AG09319 (cell line): ENCODE data around the gene MTMR1.
A peak's percentile ranks its signal among the peaks of the same experiment; 100 is the strongest.

ENCODE experiments used
- DNase-seq: peaks from one replicate; pipeline ENCODE4 v3.0.0-alpha.2; 2010; ENCODE audit warnings: low read depth; ENCODE audit errors: extremely low read depth
- TF ChIP-seq, protein P1 (sequence below): IDR thresholded peaks from 2 replicates; pipeline ENCODE4 v1.5.1; 2011; ENCODE audit warnings: low read depth, mild to moderate bottlenecking, inconsistent platforms, low read length, moderate library complexity

MTMR1 gene

GRCh38 chrX:150767045-150767395, 73.8 kb downstream of the MTMR1 start:
- DNase-seq = no peak
- TF ChIP-seq, protein P1, sequence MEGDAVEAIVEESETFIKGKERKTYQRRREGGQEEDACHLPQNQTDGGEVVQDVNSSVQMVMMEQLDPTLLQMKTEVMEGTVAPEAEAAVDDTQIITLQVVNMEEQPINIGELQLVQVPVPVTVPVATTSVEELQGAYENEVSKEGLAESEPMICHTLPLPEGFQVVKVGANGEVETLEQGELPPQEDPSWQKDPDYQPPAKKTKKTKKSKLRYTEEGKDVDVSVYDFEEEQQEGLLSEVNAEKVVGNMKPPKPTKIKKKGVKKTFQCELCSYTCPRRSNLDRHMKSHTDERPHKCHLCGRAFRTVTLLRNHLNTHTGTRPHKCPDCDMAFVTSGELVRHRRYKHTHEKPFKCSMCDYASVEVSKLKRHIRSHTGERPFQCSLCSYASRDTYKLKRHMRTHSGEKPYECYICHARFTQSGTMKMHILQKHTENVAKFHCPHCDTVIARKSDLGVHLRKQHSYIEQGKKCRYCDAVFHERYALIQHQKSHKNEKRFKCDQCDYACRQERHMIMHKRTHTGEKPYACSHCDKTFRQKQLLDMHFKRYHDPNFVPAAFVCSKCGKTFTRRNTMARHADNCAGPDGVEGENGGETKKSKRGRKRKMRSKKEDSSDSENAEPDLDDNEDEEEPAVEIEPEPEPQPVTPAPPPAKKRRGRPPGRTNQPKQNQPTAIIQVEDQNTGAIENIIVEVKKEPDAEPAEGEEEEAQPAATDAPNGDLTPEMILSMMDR = no peak

DNA sequence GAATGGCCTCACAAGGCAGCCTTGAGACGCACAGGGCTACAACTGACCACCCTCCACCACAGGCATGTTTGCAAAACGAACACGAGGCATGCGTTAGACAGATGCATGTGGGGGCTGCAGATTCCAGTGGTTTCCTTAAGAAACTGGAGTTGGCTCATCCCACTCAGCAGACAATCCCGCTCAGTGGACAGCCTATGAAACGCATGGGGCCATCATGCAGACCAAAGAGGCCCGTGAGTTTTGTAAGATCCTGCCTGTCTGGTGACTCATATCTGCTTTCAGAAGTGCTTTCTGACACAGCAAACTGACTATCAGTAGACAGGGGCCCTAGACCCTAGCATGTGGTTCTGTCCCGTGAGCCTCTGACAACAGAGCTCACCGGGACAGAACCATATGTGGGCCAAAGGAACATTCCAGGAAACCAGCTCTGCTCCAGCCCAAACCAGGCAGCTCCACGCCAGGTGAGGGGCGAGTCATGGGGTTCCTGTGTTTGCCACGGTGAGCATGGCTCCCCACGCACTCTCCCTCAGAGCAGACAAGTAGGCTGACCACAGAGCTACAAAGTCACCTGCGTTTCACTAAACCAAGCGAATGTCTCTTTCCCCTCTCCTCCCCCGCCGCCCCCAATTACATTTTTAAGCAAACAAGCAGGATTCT, 74.4 kb downstream of the MTMR1 start:
- TF ChIP-seq, protein P1 = no peak

GRCh38 chrX:150768132-150768485, 74.9 kb downstream of the MTMR1 start:
- no peak for DNase-seq
- TF ChIP-seq, protein P1 = no peak

More for the DNA sequence above, 74.4 kb downstream of the MTMR1 start:
- DNase-seq = peak; percentile 50

- no peak for DNase-seq
- TF ChIP-seq, protein P1 = no peak
Measured at GRCh38 chrX:150768580-150769190, 75.5 kb downstream of the MTMR1 start.

DNA sequence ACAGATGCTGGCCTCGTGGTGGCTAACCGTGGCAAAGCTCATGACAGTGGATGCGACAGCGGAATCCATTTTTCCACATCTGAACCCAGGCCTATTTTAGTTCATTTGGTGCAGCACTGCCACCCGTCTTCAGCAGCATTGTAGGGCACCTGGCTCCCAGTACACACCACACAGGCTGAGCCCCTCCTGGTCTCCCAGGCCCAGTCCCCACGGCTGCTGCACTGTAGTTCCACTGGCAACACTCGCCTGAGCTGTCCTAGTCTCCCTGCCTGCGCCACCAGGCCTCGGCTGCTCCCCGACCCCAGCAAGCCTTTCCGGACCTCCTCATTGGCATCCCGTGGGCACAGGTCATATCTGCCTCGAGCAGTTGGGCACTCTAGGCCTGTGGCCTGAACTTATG, 76.2 kb downstream of the MTMR1 start:
- TF ChIP-seq, protein P1 = no peak
- no peak for DNase-seq

- TF ChIP-seq, protein P1 = no peak
- no peak for DNase-seq
Measured at GRCh38 chrX:150770623-150771022, 77.4 kb downstream of the MTMR1 start.

DNA sequence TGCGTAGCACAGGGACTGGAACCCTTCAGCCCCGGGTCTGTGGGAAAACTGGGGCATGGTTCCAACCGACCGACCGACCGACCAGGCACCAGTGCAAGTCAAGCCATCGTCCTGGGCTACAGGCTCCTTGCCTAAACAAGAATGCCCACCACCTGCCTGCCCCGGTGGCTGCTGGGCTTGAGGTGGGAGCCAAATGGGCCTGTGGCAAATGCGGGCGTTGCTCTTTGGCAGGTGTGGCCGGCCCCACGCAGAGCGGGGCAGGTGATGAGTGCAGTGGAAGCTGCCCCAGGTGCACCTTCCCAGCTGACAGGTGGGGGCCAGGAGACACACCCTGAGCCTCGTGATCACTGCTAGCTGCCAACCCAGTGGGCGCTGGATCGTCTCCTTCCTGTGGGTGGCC, 77.9 kb downstream of the MTMR1 start:
- no peak for DNase-seq
- TF ChIP-seq, protein P1 = no peak
